KBM-7 (cell line): ENCODE measurements around the gene CCDC28B.

Experiments
- DNase-seq: peaks from one replicate; pipeline ENCODE4 v3.0.0-alpha.2; 2015
- in situ Hi-C: fragments of 300-500 bp; cut with MboI; formaldehyde crosslinking; loops from 2 replicates; pipeline ENCODE4 v1.14.3; 2020; ENCODE audit warnings: low sequenced_read_pairs, low pct_unique_long_range_greater_than_20kb, mixed read lengths

Gene CCDC28B

DNA sequence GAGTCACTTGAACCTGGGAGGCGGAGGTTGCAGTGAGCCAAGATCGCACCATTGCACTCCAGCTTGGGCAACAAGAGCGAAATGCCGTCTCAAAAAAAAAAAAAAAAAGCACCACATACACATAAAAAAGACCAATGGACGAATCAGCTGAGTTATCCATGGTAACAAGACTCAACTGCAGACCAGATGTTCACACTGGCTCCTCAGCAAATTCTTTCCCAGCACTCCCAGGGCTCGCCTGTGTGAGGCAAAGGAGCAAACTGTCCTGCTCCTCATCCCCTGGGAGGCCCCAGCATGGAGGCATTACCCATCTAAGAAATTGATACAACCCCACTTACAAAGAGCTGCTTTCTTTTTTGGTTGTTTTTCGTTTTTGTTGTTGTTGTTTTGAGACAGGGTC lies 18.6 kb downstream of the CCDC28B start:
- DNase-seq, result no peak

DNA sequence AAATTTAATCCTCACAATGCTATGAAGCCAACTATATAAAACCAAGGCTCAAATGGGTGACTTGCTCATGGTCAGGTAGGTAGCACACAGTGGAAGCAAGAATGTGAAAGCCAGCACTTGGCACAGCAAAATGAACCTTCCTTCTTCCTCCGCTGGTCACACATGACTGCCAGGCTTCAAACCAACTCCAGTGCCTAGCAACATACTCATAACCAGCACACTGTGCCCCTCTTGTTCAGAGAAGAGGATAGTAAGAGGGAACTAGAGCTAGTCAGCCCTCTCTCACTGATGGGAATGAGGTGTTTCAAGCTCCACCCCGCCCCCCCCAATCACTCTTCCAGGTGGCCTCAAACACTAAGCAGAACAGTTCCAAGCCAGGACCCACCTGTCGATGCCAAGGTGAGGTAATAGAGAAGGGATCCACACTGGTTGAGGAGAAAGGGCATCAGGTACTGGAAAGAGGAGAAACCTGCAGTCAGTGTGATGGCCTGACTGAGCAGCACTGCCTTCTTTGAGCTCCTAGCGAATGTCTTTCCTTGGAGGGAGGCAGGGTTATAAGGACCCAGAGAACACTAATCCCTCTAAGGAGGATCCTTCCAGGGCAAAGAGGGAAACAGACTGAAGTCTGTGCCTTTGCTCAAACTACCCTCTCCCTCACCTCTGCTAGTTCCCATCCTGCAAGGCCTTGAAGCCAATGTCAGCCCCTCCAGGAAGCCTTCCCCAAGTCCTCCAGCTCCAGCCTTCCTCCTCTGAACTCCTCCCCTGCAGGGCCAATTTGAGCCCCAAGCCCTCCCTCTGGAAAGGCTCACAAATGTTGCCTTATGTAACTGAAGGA lies 20.6 kb downstream of the CCDC28B start:
- no peak for DNase-seq
- in situ Hi-C loops, result no loop called here

More for the DNA sequence above, 18.6 kb downstream of the CCDC28B start:
- in situ Hi-C loops, result no loop called here

DNA sequence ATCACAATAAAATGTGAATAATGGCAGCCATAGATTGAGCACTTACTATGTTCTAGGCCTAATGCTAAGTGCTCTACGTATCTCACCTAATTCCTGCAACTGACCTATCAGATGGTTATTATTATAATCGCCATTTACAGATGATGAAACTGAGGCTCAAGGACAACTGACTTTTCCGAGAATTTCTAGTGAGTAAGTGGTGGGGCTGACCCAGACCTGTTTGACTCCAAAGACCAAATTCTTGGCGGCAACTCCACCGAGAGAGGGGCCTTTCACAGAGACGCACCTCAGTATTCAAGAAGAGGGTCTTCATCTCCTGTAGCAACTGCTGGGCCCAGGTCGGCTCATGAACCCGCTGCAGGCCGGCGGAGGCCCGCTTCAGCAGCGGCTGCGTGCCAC lies 21.2 kb downstream of the CCDC28B start:
- in situ Hi-C loops, result no loop called here
- no peak for DNase-seq

- DNase-seq, result peak; percentile 88
These were observed 21.8 kb downstream of the CCDC28B start, which contains the start of the genes EIF3I and TMEM234 for GRCh38 chr1:32221980-32222755. Gene EIF3I, plus strand, starts transcription at chr1:32222407. Its CDS starts 35 bp downstream, at chr1:32222442. Gene TMEM234, minus strand, starts transcription at chr1:32222353. Its CDS starts 31 bp downstream, at chr1:32222322.

DNA sequence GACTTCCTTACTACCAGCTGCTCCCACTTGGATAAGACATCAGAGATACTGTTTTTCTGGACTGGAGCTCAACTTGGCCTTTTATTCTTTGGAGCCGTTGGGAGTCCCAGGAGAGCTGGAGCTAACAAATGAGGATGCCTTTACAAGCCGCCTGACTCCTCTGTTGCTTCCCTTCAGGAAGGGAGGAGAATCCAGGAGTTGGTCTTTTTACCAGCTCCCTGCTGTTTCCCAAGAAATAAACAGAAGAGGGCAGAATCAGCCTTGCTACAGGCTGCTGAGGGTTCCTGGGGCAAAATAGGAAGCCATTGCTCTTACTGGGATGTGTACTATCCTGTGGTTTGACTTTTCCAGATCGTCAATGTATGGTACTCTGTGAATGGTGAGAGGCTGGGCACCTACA lies 23.3 kb downstream of the CCDC28B start:
- in situ Hi-C loops, result no loop called here
- no peak for DNase-seq

More at GRCh38 chr1:32221980-32222755, 21.8 kb downstream of the CCDC28B start, which contains the start of the genes EIF3I and TMEM234:
- in situ Hi-C loops, result no loop called here

GRCh38 chr1:32224285-32224684 lies 23.9 kb downstream of the CCDC28B start:
- DNase-seq, result no peak

GRCh38 chr1:32228771-32229170 lies 28.4 kb downstream of the CCDC28B start:
- in situ Hi-C loops, result no loop called here
- no peak for DNase-seq

More at GRCh38 chr1:32224285-32224684, 23.9 kb downstream of the CCDC28B start:
- in situ Hi-C loops, result no loop called here

GRCh38 chr1:32231843-32232432 lies 31.5 kb downstream of the CCDC28B start:
- no peak for DNase-seq
- in situ Hi-C loops, result no loop called here

- in situ Hi-C loops, result no loop called here
- DNase-seq, result no peak
These were observed 32.3 kb downstream of the CCDC28B start for GRCh38 chr1:32232558-32233304.

DNA sequence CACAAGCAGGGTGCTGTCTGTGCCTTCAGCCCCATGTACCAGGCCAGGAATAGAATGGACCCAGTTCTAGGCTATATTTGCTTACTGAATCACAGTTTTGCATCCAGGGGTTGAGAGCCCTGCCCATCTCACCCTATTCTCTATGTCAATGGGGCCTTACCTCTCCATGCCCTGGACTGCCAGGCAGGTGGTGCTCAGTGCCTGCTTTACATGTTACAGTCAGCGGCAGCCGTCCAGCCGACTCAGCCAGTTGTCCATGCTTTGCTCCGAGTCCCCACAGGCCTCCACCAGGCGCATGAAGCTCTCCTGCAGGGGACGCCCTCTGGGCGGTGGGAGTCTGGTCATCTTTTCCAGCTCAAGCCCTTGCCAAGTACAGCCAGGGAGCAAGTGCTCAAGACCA lies 34.4 kb downstream of the CCDC28B start:
- DNase-seq, result no peak

GRCh38 chr1:32239337-32239736 lies 38.9 kb downstream of the CCDC28B start:
- in situ Hi-C loops, result no loop called here
- DNase-seq, result no peak

More for the DNA sequence above, 34.4 kb downstream of the CCDC28B start:
- in situ Hi-C loops, result no loop called here

DNA sequence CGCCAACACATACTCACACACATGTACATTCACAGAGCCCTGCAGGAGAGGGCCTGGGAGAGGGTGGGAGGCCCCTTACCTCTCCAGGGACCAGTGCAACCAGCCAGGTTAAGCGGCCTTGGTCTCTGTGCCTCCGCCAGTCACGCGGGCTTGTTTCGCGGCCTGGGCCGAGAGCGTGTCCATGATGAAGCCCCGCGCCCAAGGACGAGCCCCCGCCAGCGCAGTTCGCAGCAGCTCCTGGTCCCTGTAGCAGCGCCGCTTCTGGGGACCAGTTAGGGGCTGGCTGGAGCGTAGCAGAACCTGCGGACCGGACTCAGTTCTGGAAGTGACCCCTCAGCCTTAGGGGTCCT lies 39.4 kb downstream of the CCDC28B start:
- no peak for DNase-seq
- in situ Hi-C loops, result no loop called here

DNA sequence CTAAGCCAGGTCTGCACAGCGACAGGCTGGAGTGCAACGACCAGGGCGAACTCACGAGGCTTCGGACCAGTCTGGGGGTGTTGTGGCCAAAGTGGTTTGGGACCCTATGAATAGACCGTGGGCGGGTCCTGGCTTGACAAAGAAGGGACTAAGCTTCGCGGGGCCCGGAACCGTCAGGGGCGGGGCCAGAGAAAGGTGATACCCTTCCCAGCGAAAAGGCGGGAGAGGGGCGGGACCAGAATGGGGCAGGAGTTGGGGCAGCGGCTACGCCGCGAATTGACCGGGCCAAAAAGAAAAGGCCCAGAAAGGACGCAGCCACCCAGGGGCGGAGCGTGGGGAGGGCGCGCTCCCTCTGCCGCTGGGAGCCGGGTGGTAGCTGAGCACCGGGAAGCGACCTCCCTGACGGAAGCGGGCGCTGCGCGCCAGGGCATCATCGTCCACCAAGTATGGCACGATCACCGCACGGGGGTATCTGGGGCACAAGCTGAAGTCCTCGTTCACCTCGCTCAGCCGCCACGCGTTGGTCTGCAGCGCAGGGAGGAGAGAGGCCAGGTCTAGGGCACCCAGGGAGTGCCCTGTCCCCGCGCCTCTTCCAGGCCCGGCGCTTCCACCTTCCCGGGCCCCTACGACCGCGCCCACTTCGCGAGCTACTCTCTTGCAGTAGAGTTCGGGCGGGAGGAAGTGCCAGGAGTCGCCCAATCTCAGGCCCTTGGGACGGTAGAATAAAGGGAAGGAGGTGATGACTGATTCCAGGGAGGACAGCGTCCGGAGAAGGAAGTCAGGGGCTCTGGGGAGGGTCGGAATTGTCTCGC lies 40.0 kb downstream of the CCDC28B start:
- DNase-seq, result no peak
- in situ Hi-C loops, result no loop called here

- in situ Hi-C loops, result no loop called here
- DNase-seq, result no peak
These were observed 40.8 kb downstream of the CCDC28B start for GRCh38 chr1:32241001-32241763.

DNA sequence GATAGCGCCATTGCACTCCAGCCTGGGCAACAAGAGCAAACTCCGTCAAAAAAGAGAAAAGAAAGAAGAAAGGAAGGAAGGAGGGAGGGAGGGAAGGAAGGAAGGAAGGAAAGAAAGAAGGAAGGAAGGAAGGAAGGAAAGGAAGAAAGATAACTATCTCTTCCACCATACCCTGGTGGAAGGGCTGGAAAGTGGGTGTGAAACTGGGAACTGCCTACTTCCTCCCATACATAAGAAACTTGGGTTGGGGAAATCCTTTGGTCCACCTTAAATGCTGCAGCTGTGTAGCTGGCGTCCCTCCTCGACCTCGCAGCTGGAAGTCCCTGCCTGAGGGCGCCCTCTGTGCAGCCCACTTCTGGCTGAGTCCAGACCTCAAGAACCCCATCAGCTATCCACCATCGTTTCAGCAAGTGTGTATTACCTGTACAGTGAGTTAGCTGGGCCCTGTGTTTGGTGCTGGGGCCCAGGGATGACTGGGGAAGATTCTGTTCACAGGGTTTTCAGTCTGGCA lies 42.0 kb downstream of the CCDC28B start:
- in situ Hi-C loops, result no loop called here
- no peak for DNase-seq

DNA sequence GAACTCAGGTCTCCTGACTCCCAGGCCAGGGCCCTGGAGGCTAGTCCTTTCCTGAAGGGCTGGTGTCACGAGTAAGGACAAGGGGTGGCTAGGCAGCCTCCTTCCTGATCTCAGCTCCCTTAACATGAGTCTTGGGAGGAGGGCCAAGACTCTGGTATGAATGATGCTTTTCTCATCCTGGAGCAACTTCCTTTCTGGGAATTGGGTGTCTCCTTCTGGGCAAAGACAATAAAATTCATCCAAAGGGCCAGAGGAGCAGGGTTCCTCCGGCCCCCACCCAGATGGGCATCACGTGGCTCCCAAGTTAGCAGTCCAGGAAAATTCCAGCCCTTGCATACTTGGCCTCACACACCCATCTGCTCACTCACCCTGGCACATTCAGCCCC lies 46.5 kb downstream of the CCDC28B start, which contains the start of gene FAM167B:
Gene FAM167B (plus strand): TSS at position 335 of the 386 bp plus-strand sequence. CDS start 200 bp downstream, outside the sequence.
- in situ Hi-C loops, result no loop called here
- no peak for DNase-seq

DNA sequence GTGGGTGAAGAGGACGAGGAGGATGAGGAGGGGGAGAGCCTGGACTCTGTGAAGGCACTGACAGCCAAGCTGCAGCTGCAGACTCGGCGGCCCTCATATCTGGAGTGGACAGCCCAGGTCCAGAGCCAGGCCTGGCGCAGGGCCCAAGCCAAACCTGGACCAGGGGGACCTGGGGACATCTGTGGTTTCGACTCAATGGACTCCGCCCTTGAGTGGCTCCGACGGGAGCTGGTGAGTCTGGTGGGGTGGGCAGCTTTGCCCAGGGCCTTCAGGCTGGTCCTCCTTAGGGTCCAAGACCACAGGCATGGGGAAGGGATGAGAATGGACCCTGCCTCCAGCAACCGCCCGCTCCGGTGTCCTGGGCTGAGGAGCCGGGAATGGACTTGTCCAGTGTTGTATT lies 47.1 kb downstream of the CCDC28B start:
- in situ Hi-C loops, result no loop called here
- no peak for DNase-seq
